Omental fat pad (tissue), 4 donors: Measurements from ENCODE around the gene HPS4. TPM values are rescaled to one million over a fixed set of nuclear protein-coding genes. Genes with fewer than 3 reads are reported as not detected.

ENCODE experiments used
- ATAC-seq: fragments of 150-250 bp; one replicate; pipeline ENCODE4 v1.9.1; 2016; ENCODE audit warnings: mild to moderate bottlenecking, moderate library complexity; ENCODE audit not compliant: low FRiP score
- DNase-seq: peaks from one replicate; pipeline ENCODE4 v3.0.0-alpha.2; 2019; ENCODE audit warnings: low spot score
- CTCF ChIP-seq, 3 donors: fragments of 450-650 bp; IDR thresholded peaks; one replicate each; pipeline ENCODE4 v1.5.1; 2016 to 2017; ENCODE audit warnings: antibody characterized with exemption in 3 of 3, mild to moderate bottlenecking in 3 of 3, moderate library complexity in 2 of 3
- total RNA-seq, 4 donors: library from RNA; depleted of rRNA; stranded (reverse); fragments of >200 nt; gene quantifications; one replicate each; pipeline ENCODE4 v1.1.0, GENCODE V29; 2016

HPS4 gene
- total RNA-seq, 4 donors from 2014 or later: 14.3 to 40.5 (median 24.2) TPM

DNA sequence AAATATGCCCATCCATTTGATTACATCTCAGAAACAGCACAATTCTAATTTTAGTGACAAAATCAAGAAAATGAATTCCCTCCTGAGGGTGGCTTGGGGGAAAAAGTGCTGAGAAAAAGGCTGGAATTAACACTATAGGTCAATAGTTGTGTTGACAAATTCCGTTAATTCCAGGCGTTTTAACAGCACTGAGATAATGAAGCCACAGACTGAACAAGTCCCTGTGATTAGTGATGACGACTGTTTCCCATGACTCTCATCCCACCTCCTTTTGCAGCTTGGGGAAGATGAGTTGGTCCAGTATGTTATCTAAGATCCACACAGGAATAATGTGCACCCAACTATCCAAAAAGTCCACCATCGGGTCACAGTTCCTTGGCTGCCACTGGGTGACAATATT lies 12.9 kb upstream of the HPS4 start:
- DNase-seq: no peak
- TF ChIP-seq CTCF (IDR thresholded peaks at IDR 0.05): no peak
- ATAC-seq: no peak

GRCh38 chr22:26494506-26494905 lies 10.9 kb upstream of the HPS4 start:
- no peak for DNase-seq
- ATAC-seq: no peak
- TF ChIP-seq CTCF (IDR thresholded peaks at IDR 0.05): no peak

GRCh38 chr22:26492220-26492619 lies 8.6 kb upstream of the HPS4 start:
- no peak for TF ChIP-seq CTCF (IDR thresholded peaks at IDR 0.05)
- DNase-seq: no peak
- no peak for ATAC-seq

DNA sequence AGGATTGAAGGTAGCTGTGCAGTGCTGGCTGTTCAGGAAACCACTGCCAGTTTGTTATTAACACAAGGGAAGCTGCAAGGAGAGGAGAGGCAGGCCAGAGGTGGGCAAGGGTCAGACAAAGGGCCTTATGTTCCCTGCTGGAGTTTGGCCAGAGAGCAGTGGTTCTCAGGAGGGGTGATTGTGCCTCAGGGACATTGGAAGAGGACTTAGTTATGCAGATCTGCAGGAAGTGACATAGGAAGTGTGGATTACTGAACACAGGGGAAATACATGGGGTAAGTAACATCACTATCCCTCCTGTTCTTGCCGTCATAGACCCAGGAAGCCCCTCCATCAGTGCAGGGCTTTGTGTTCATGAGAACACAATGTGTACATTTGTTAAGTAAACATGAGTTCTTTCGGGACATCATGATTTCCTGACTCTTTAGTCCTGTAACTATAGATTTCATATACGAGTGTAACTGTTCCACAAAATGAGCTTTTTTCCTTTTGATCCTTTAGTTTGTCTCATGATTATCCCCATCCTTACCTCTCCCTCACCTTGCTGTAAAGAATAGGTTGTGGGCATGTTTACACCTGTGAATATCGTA lies 6.0 kb upstream of the HPS4 start:
- DNase-seq (no peak), ATAC-seq (no peak)
- TF ChIP-seq CTCF (IDR thresholded peaks at IDR 0.05): no peak

- no peak for DNase-seq
- ATAC-seq: no peak
- no peak for TF ChIP-seq CTCF (IDR thresholded peaks at IDR 0.05)
These were observed 4.4 kb upstream of the HPS4 start for GRCh38 chr22:26487996-26488395.

DNA sequence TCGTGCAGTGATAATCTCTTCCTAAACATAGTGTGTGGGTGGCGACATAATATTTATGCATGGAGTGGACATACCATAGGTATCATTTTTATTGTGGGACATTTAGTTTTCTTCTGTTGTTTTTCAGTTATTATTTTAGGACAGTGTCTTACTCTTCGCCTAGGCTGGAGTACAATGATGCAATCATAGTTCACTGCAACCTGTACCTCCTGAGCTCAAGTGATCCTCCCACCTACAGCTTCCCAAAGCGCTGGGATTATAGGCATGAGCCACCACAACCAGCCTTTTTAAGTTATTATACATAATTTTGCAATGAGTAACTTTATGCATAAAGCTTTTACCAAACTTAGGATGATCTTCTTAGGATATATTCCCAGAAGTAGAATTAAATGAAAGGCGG lies 2.8 kb upstream of the HPS4 start:
- DNase-seq (no peak), ATAC-seq (no peak)
- TF ChIP-seq CTCF (IDR thresholded peaks at IDR 0.05): no peak

- DNase-seq: no peak
- TF ChIP-seq CTCF (IDR thresholded peaks at IDR 0.05): no peak
- ATAC-seq: no peak
These were observed 2.3 kb upstream of the HPS4 start for GRCh38 chr22:26485806-26486390.
